KOPT-K1 (cell line): ENCODE results near the gene SMC3.
"Not testable (repeated sequence)": the region's sequence is repeated elsewhere in the genome, so short reads cannot be mapped to it uniquely, and the experiment has no call there.

Experiments
- H3K27ac ChIP-seq: fragments of 200-600 bp; sonication (generic); 2 replicates; pipeline ENCODE4 v1.5.1; 2016; ENCODE audit warnings: antibody characterized with exemption, mild to moderate bottlenecking, low read depth, low read length; ENCODE audit not compliant: poor library complexity, severe bottlenecking
- H3K36me3 ChIP-seq: fragments of 200-600 bp; sonication (generic); 2 replicates; pipeline ENCODE4 v1.5.1; 2017; ENCODE audit warnings: antibody characterized with exemption, mild to moderate bottlenecking, low read length, moderate library complexity; ENCODE audit not compliant: insufficient read depth
- H3K9me3 ChIP-seq: fragments of 200-600 bp; sonication (generic); 2 replicates; pipeline ENCODE4 v1.5.1; 2017; ENCODE audit warnings: antibody characterized with exemption, low read length, mild to moderate bottlenecking; ENCODE audit not compliant: insufficient read depth, poor library complexity, severe bottlenecking

SMC3 gene

GRCh38 chr10:110597476-110597875 lies 30.0 kb downstream of the SMC3 start:
- H3K36me3 ChIP-seq, result peaks cover 96% of the 10 kb centered on the region
- no peak overlapping the region for H3K27ac ChIP-seq
- no peaks in the 10 kb centered on the region for H3K9me3 ChIP-seq

GRCh38 chr10:110600487-110601101 lies 33.1 kb downstream of the SMC3 start:
- H3K27ac ChIP-seq, result no peak overlapping the region
- peaks cover 100% of the 10 kb centered on the region for H3K36me3 ChIP-seq
- H3K9me3 ChIP-seq, result no peaks in the 10 kb centered on the region

GRCh38 chr10:110601581-110601980 lies 34.1 kb downstream of the SMC3 start:
- Histone ChIP-seq H3K9me3 (no peaks in the 10 kb centered on the region), H3K27ac (no peak overlapping the region), H3K36me3 (peaks cover 100% of the 10 kb centered on the region)

- Histone ChIP-seq H3K9me3 (no peaks in the 10 kb centered on the region), H3K27ac (no peak overlapping the region), H3K36me3 (peaks cover 50% of the 10 kb centered on the region)
Observed at GRCh38 chr10:110608087-110608486, 40.6 kb downstream of the SMC3 start.

- H3K9me3 ChIP-seq, result no peaks in the 10 kb centered on the region
- H3K36me3 ChIP-seq, result peaks cover 35% of the 10 kb centered on the region
- H3K27ac ChIP-seq, result no peak overlapping the region
Observed at GRCh38 chr10:110609605-110610004, 42.1 kb downstream of the SMC3 start.

GRCh38 chr10:110610308-110610774 lies 42.8 kb downstream of the SMC3 start:
- no peak overlapping the region for H3K27ac ChIP-seq
- H3K9me3 ChIP-seq, result no peaks in the 10 kb centered on the region
- H3K36me3 ChIP-seq, result peaks cover 28% of the 10 kb centered on the region

- H3K36me3 ChIP-seq, result peaks cover 23% of the 10 kb centered on the region
- H3K27ac ChIP-seq, H3K9me3 ChIP-seq: not testable (repeated sequence)
Observed at GRCh38 chr10:110610781-110611180, 43.3 kb downstream of the SMC3 start.

GRCh38 chr10:110612087-110612486 lies 44.6 kb downstream of the SMC3 start:
- no peaks in the 10 kb centered on the region for H3K9me3 ChIP-seq
- peaks cover 10% of the 10 kb centered on the region for H3K36me3 ChIP-seq
- no peak overlapping the region for H3K27ac ChIP-seq

- Histone ChIP-seq H3K9me3 (no peaks in the 10 kb centered on the region), H3K27ac (no peak overlapping the region), H3K36me3 (peaks cover 5% of the 10 kb centered on the region)
Observed at GRCh38 chr10:110612629-110613028, 45.1 kb downstream of the SMC3 start.

GRCh38 chr10:110613341-110613995 lies 46.0 kb downstream of the SMC3 start:
- Histone ChIP-seq H3K36me3 (no peaks in the 10 kb centered on the region), H3K27ac (no peak overlapping the region)

GRCh38 chr10:110613996-110614495 lies 46.6 kb downstream of the SMC3 start:
- Histone ChIP-seq H3K9me3 (no peaks in the 10 kb centered on the region), H3K27ac (no peak overlapping the region), H3K36me3 (no peaks in the 10 kb centered on the region)

More at GRCh38 chr10:110613341-110613995, 46.0 kb downstream of the SMC3 start:
- no peaks in the 10 kb centered on the region for H3K9me3 ChIP-seq

GRCh38 chr10:110615057-110615747 lies 47.7 kb downstream of the SMC3 start:
- Histone ChIP-seq H3K36me3 (no peaks in the 10 kb centered on the region), H3K27ac (no peak overlapping the region), H3K9me3 (no peaks in the 10 kb centered on the region)

- H3K9me3 ChIP-seq, result no peaks in the 10 kb centered on the region
- no peak overlapping the region for H3K27ac ChIP-seq
- H3K36me3 ChIP-seq, result no peaks in the 10 kb centered on the region
Observed at GRCh38 chr10:110616493-110617033, 49.1 kb downstream of the SMC3 start.

- no peaks in the 10 kb centered on the region for H3K9me3 ChIP-seq
- H3K36me3 ChIP-seq, result no peaks in the 10 kb centered on the region
- H3K27ac ChIP-seq, result no peak overlapping the region
Observed at GRCh38 chr10:110617425-110618229, 50.1 kb downstream of the SMC3 start.
